ENCODE results near the gene PRSS57. TPM values are rescaled to one million over a fixed set of nuclear protein-coding genes. Genes with fewer than 3 reads are reported as not detected.

Gene PRSS57
- total and polyA plus RNA-seq, 2 of the 8 experiments (the other 6 are each of a cell fraction or from before 2014, with no cell fraction given): not detected

DNA sequence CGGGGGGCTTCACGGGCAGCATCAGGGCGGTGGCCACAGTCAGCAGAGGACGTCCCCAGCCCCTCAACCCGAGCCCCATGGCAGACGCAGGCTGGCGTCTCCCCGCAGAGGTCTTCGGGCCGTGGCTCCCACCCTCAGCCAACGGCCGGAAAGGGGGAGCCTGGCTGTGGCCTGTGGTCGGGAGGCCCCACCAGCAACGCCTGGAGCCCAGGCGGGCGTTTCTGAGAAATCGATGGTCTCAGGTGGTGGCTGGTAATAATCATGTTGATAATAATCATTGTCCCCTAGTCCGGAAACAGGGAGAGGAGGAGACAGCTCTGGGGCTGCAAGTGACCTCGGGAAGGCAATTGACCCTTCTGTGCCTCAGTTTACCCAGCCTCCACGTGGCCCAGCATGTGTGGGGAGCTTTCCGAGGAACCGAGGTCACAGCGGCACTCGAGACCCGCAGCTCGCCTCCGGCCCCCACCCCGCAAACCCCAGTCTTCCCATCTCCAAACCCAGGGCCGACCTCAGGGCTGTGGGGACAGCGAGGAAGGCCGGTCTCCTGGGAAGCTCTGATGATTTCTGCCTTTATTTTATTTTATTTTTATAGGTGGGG, at the start of gene PRSS57 (continued):
- TF ChIP-seq PHF8 (conservative IDR thresholded peaks at IDR 0.05; ENCODE audit: low read depth, low read length) (no peak), SP2 (IDR thresholded peaks at IDR 0.05; ENCODE audit: low read length) (no peak), POLR2A (IDR thresholded peaks at IDR 0.05; ENCODE audit: control extremely low read depth in 1 of 2, low read depth in 2 of 2, low read length in 2 of 2) (no peak), TAF1 (IDR thresholded peaks at IDR 0.05; ENCODE audit: low read depth, low read length) (no peak), CBX5 (IDR thresholded peaks at IDR 0.05; ENCODE audit: low read depth, low read length) (no peak)

Data from H1 (cell line).